Sigmoid colon (tissue), 7 donors: ENCODE data around the gene NOX5. TPM values are rescaled to one million over a fixed set of nuclear protein-coding genes. Genes with fewer than 3 reads are reported as not detected.

Experiments
- DNase-seq: peaks from one replicate; pipeline ENCODE4 v3.0.0-alpha.2; 2019
- H3K27ac ChIP-seq, 4 donors: fragments of 200-600 bp; sonication (generic); one replicate each; pipeline ENCODE4 v1.5.1; 2016 to 2019; ENCODE audit warnings: mild to moderate bottlenecking in 1 of 4
- H3K27me3 ChIP-seq, 3 donors: fragments of 200-600 bp; sonication (generic); one replicate each; pipeline ENCODE4 v1.5.1; 2019; ENCODE audit warnings: mild to moderate bottlenecking in 1 of 3
- H3K36me3 ChIP-seq, 4 donors: fragments of 200-600 bp; sonication (generic); one replicate each; pipeline ENCODE4 v1.5.1; 2016 to 2019
- H3K4me1 ChIP-seq, 4 donors: fragments of 200-600 bp; sonication (generic); one replicate each; pipeline ENCODE4 v1.5.1; 2017 to 2019
- H3K4me3 ChIP-seq, 4 donors: fragments of 200-600 bp; sonication (generic); one replicate each; pipeline ENCODE4 v1.5.1; 2017 to 2019; ENCODE audit warnings: mild to moderate bottlenecking in 2 of 4, moderate library complexity in 1 of 4
- H3K9me3 ChIP-seq, 4 donors: fragments of 200-600 bp in 3 of 4; sonication (generic) in 3 of 4; one replicate each; pipeline versions ENCODE4 v1.5.1 to v1.6.1; 2013 to 2019
- EP300 ChIP-seq, 4 donors: sonication (generic); formaldehyde crosslinking; IDR thresholded peaks; one replicate each; pipeline ENCODE4 v1.6.1; 2017; ENCODE audit warnings: antibody characterized with exemption in 4 of 4
- POLR2A ChIP-seq, 2 donors: fragments of 450-650 bp; IDR thresholded peaks; one replicate each; pipeline ENCODE4 v1.6.1; 2016; ENCODE audit warnings: antibody characterized with exemption in 2 of 2, mild to moderate bottlenecking in 2 of 2, moderate library complexity in 2 of 2
- POLR2AphosphoS5 ChIP-seq, 4 donors: sonication (generic); formaldehyde crosslinking; IDR thresholded peaks; one replicate each; pipeline ENCODE4 v1.6.1; 2017; ENCODE audit warnings: antibody characterized with exemption in 4 of 4
- WGBS, 2 donors: extraction: QIAGEN DNeasy Blood & Tissue Kit; methylation state at CpG; one replicate each; pipeline ENCODE4 v1.1.7; 2013; 5-methylcytosine and 5-hydroxymethylcytosine counted together
- intact Hi-C: fragments of 100-400 bp; cut with DNase I; formaldehyde crosslinking; loops from one replicate; pipeline ENCODE4 v1.15.1; 2023
- polyA plus RNA-seq, 3 donors: library from polyadenylated mRNA; stranded (reverse); fragments of 200-250 nt; gene quantifications; one replicate each; pipeline ENCODE4 v1.2.3, GENCODE V29; 2013
- total RNA-seq, 4 donors: library from RNA; depleted of rRNA; stranded (reverse); fragments of >200 nt; gene quantifications; one replicate each; pipeline ENCODE4 v1.1.0, GENCODE V29; 2016
- TF ChIP-seq, protein P1 (sequence below), 4 experiments: fragments of 450-650 bp in 3 of 4; fragments of 200-600 bp in 1 of 4; IDR thresholded peaks; one replicate each; pipeline ENCODE4 v1.5.1; 2016 to 2019; ENCODE audit warnings: antibody characterized with exemption in 4 of 4, mild to moderate bottlenecking in 3 of 4, moderate library complexity in 2 of 4
- donor health status: healthy with polysubstance abuse.
- donor health status: Bipolar disorder and iron deficiency.
- donor health status: healthy.

Gene NOX5
- total and polyA plus RNA-seq, 7 donors: 0.16 to 0.49 (median 0.36) TPM; not detected in 4

DNA sequence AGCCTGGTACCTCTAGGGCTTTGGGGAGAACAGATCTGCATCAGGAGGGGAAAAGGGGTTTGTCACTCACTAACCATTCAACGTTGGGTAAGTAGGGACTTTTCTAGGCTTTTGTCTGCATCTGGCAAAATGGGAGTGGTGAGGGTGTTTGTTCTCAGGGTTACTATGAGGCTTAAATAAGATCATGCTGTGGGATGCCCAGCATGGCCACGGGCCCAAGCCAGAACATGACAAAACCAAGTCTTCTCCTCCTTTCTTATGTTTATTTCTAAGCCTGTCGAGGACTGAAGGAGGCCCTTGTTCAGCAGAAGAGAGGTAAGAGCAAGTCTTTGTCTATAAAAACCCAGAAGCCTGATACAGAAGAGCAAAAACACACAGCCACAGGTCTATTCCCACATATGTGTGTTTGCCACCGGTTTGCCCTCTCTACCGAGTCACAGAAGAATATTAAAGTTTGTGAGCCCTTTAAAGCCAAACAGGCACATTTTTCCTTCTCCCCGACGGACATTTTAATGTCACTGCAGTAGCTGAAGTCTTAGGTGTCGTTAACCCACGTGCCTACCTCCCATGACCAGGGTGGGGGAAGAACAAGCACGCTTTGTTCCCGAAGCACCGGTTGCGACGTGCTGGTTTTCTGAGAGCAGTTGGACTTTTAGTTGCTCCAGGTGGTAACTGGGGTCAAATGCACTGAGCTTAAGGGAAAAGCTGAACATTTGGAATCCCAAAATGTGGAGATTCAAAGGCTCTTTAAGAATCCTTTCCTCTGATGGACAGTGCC lies 72.1 kb downstream of the NOX5 start:
- no peak for DNase-seq
- intact Hi-C loops: no loop called here
- Histone ChIP-seq H3K9me3 (no peaks in the 10 kb centered on the region), H3K27ac (no peak overlapping the region), H3K27me3 (peaks cover 0 to 8% (median 3%) of the 10 kb centered on the region in 3 donors), H3K4me1 (peaks cover 0 to 8% (median under 1%) of the 10 kb centered on the region in 4 donors), H3K36me3 (no peaks in the 10 kb centered on the region), H3K4me3 (no peak overlapping the region)
- 56 to 83% methylated on average over 14 of the region's 14 CpGs for WGBS, 2 donors
- TF ChIP-seq POLR2A (IDR thresholded peaks at IDR 0.05): no peak
- TF ChIP-seq, protein P1, sequence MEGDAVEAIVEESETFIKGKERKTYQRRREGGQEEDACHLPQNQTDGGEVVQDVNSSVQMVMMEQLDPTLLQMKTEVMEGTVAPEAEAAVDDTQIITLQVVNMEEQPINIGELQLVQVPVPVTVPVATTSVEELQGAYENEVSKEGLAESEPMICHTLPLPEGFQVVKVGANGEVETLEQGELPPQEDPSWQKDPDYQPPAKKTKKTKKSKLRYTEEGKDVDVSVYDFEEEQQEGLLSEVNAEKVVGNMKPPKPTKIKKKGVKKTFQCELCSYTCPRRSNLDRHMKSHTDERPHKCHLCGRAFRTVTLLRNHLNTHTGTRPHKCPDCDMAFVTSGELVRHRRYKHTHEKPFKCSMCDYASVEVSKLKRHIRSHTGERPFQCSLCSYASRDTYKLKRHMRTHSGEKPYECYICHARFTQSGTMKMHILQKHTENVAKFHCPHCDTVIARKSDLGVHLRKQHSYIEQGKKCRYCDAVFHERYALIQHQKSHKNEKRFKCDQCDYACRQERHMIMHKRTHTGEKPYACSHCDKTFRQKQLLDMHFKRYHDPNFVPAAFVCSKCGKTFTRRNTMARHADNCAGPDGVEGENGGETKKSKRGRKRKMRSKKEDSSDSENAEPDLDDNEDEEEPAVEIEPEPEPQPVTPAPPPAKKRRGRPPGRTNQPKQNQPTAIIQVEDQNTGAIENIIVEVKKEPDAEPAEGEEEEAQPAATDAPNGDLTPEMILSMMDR (IDR thresholded peaks at IDR 0.05): no peak
- TF ChIP-seq EP300 (IDR thresholded peaks at IDR 0.05): no peak
- no peak for TF ChIP-seq POLR2AphosphoS5 (IDR thresholded peaks at IDR 0.05)

GRCh38 chr15:69087366-69087976 lies 73.0 kb downstream of the NOX5 start:
- H3K9me3 ChIP-seq: no peaks in the 10 kb centered on the region
- DNase-seq: no peak
- H3K4me1 ChIP-seq: no peaks in the 10 kb centered on the region
- TF ChIP-seq, protein P1 (IDR thresholded peaks at IDR 0.05): no peak
- TF ChIP-seq POLR2AphosphoS5 (IDR thresholded peaks at IDR 0.05) (no peak), EP300 (IDR thresholded peaks at IDR 0.05) (no peak), POLR2A (IDR thresholded peaks at IDR 0.05) (no peak)
- H3K36me3 ChIP-seq: no peaks in the 10 kb centered on the region
- no peak overlapping the region for H3K27ac ChIP-seq
- intact Hi-C loops: no loop called here
- no peak overlapping the region for H3K4me3 ChIP-seq
- 92 to 95% methylated on average over 5 of the region's 5 CpGs for WGBS, 2 donors
- peaks cover 0 to 8% (median 3%) of the 10 kb centered on the region in 3 donors for H3K27me3 ChIP-seq

DNA sequence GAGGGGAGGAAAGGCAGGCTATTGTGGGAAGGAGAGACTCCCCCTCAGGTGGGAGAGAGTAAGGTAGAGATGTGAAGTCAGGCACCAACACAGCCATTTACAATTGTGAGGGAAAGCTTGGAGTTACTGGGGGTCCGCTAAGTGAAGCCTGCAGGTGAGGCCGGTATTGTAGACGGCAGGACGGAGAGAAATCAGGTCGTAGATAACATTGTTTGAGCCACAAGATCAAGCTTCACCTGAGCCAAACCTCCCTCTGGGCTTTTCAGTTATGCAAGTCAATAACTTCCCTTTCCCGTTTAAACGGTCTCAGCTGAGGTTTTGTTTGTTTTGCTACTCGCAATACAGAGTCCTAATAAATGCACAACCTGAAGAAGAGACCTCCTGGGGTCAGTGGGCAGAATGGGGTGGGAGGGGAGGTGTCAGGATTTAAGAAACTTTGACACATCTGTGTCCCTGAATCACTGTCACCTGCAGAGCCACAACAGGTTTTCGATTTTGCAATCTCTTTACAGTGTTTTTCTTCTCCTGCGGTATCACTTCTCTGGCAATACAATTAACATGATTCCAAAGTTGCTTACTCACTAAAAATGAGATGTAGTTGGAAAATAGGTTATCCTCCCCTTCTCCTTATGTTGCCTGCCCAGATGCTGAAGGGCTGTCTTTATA lies 73.9 kb downstream of the NOX5 start:
- Histone ChIP-seq H3K27me3 (peaks cover 0 to 8% (median 3%) of the 10 kb centered on the region in 3 donors), H3K4me3 (no peak overlapping the region), H3K36me3 (no peaks in the 10 kb centered on the region), H3K27ac (no peak overlapping the region), H3K4me1 (no peaks in the 10 kb centered on the region), H3K9me3 (no peaks in the 10 kb centered on the region)
- 19 to 26% methylated on average over 10 of the region's 10 CpGs for WGBS, 2 donors
- intact Hi-C loops: no loop called here
- no peak for DNase-seq
- TF ChIP-seq EP300 (IDR thresholded peaks at IDR 0.05): no peak
- TF ChIP-seq, protein P1 (IDR thresholded peaks at IDR 0.05): no peak
- TF ChIP-seq POLR2AphosphoS5 (IDR thresholded peaks at IDR 0.05): no peak
- no peak for TF ChIP-seq POLR2A (IDR thresholded peaks at IDR 0.05)

DNA sequence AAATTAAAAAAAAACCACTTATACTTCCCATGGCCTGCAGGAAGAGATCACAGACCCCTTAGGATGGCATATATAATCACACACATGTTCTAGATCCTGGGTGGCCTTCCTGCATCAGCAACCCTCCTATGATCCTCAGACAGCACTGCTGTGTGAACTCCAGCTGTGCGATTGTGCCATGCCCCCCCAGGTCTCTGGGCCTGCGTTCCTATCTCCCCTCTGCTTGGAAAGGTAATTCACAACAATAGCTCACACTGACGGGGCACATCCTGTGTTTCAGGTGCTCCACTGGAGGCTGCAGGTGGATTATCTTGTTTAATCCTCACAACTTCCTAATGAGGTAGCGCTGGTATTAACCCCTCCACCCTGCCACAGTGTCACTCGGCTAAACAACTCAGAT lies 74.8 kb downstream of the NOX5 start:
- Histone ChIP-seq H3K27me3 (peaks cover 0 to 8% (median 3%) of the 10 kb centered on the region in 3 donors), H3K36me3 (no peaks in the 10 kb centered on the region), H3K9me3 (no peaks in the 10 kb centered on the region), H3K4me1 (no peaks in the 10 kb centered on the region), H3K4me3 (no peak overlapping the region), H3K27ac (no peak overlapping the region)
- WGBS, 2 donors: 87 to 94% methylated on average over 5 of the region's 5 CpGs
- DNase-seq: no peak
- no peak for TF ChIP-seq POLR2AphosphoS5 (IDR thresholded peaks at IDR 0.05)
- TF ChIP-seq, protein P1 (IDR thresholded peaks at IDR 0.05): no peak
- no peak for TF ChIP-seq EP300 (IDR thresholded peaks at IDR 0.05)
- TF ChIP-seq POLR2A (IDR thresholded peaks at IDR 0.05): no peak
- intact Hi-C loops: no loop called here
